NCI-H1694 treated with DMSO at 0.1 percent for 48 hours (cell line): ENCODE measurements around the gene KRT38.

ENCODE experiments used
- DNase-seq: peaks from one replicate; lab custom pipeline; 2025; lab: John Stamatoyannopoulos, UW

KRT38 gene

DNA sequence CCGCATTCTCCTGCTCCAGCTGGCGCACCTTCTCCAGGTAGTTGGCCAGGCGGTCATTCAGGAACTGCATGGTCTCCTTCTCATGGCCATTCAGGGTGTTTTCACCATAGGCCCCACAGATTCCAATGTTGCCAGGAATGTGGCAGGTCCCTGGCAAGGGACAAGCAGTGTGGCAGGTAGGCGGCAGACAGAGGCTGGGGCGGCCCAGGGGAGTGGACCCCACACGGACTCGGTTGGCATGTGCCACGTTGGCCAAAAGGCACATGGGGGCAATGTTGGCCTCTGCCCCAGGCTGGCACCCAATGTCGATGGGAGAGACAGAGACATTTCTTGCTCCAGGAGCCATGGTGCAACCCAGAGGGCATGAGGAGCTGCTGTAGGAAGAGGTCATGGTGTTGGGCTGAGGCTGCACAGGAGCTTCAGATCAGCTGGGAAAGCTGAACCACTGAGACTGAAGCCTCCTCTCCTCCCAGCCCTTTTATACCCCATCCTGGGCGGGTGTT, at the start of gene KRT38:
TSS of gene KRT38 (minus strand) at position 453 of the 503 bp plus-strand sequence. CDS start at position 391, 62 bp downstream.
- no peak for DNase-seq

DNA sequence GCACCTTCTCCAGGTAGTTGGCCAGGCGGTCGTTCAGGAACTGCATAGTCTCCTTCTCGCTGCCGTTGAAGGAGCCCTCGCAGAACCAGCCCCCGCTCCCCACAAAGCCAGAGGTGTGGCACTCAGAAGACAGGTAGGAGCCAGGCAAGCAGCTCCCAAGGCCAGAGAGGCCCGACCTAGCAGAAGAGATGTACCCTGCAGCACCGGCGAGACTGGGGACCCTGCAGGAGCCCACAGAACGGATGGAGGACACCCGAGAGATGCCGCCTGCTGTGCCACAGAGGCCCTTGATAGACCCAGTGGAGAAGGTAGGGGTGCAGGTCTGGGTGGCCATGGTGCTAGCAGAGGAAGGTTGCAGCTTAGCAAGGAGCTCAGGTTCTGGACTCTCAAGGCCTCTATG, 48.7 kb upstream of the KRT38 start, which contains the start of gene KRT36:
TSS of gene KRT36 (minus strand) at position 380 of the 400 bp plus-strand sequence. CDS start at position 334, 46 bp downstream.
- no peak for DNase-seq

DNA sequence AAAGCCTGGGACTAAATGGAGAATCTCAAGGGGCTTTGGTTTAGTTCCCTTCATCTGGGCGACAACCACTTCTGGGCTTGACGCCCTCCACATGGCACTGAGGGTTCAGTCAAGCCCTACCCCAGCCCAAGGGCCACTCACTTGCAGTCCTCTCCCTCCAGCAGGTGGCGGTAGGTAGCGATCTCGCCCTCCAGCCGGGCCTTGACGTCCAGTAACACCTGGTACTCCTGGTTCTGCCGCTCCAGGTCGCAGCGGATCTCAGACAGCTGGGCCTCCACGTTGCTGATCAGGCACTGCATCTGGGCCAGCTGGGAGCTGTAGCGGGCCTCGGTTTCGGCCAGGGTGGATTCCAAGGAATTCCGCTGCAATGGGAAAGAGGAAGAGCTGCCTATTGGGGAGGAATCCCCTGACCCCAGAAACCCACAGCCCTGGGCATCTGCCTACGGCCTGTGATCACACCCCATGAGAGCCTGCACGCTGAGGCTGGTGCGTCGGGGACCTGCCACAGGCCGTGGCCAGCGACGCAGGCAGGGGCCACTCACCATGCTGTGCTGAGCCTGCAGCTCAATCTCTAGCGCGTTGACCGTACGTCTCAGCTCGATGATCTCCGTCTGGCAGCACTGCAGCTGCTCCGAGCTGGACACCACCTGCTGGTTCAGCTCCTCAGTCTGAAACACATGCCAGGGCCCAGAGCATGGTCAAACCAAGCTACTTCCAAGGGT, 46.2 kb upstream of the KRT38 start:
- no peak for DNase-seq

DNA sequence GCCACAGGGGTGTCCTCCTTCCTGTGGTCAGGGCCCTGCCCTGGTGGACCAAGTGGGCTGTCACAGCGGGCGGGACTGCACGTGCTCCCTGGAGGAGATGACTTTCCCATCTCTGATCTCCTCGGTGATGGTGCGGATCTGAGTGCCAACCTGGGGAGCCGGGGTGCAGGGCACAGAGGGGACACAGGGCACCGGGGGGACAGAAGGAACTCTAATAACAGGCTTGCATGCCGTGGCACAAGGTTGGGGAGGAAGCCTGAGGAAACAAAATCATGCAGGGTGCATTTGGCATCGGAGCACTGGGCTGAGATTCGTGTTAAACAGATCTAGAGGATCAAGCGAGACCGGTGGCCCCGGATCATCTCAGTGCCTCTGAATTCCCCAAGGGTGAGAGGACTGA, 45.5 kb upstream of the KRT38 start:
- DNase-seq = no peak

DNA sequence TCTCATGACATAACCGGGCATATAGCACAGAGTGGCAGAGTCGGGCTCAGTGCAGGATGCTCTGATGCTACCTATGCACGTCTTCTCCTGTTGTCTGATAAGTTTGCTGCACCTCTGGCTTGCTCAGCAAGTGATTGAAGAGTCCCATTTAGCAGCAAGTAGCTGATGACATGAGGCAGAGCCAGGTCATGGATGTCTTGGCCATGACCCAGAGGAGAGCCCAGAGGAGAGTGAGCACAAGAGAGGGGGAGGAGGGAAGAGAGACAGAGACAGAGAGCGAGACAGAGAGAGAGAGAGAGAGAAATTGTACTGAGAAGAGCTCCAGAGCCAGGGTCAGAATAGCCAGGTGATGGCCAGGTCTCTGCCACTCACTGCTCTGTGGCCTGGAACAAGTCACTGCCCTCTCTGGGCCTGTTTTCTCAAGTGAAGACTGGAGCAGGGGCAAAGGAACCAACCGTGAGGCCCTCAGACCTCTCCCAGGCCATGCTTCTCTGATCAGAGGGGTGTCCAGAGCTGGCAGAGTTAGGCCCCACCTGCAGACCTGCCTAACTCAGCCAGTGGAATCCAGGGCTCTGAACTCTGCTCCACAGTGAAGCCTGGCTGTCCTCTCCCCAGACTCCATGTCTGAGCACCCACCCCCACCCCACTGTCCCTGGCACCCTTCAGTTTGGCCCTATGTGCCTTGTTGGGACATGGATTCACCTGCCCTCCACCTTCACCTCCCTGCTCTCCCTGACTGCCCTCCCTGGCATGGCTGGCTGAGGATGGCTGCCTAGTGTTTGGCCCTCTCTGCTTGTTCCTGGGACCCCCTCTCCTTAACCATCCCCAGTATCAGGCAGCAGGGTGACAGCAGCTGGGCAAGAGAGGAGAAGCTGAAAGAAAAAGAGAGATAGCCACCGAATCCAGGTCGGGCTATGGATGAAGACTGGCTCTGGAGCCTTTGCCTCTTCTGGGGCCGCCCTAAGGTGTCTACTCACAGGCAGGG, 44.4 kb upstream of the KRT38 start:
- no peak for DNase-seq

DNA sequence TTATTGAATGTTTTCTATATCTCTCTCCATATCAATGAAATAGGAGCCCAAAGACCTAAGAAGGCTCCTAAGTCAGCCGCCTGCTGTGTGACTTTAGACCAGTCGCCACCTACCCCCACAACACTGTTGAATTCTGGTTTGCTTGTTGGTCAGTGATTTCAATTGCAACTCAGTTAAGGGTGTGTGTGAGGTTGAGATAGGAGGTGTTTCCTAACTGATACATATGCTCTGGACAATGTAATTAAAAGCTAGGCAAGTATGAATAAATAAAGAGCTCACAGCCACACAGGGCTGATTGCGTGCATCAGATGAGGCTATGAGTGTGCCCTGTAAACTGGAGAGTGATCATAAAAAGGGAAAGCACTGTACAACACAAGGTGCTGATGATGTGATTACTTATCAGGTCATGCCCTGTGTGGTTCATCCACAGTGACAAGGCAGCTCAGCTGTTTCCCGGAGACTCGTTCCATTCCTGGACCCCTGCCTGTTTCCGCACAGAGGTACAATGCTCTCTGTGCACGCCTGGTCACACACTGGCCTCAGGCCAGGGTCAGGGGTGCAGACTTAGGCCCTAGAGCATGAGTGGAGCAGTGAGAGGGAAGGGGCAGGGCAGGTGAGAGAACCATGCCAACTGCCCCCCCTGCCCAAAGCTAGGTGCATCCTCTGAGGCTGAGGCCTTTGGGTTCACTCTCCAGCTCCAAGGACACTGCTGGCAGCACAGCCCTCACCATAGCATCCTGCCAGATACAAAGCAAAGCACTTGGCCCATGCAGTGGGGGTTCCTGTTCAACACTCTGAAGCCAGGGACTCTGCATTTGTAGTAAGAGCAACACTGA, 43.4 kb upstream of the KRT38 start:
- DNase-seq = no peak

DNA sequence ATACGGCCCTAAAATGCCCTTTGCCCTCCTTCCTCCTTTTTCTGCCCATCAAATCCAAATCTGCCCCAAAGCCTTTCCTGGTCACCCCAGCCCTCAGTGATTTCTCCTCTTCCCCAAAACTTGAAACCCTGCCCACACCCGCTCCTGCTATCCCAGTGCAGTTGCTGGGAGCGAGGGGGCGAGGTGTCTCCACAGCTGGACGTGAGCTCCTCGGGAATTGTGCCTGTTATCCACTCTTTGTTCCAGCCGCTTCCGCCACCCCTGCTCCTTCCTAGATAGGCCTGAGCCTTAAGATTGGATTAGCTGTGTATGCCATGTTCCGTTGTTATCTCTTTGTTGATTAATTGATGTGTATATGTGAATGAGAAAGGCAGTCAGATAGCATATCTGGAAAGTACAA, 42.7 kb upstream of the KRT38 start:
- DNase-seq = no peak

DNA sequence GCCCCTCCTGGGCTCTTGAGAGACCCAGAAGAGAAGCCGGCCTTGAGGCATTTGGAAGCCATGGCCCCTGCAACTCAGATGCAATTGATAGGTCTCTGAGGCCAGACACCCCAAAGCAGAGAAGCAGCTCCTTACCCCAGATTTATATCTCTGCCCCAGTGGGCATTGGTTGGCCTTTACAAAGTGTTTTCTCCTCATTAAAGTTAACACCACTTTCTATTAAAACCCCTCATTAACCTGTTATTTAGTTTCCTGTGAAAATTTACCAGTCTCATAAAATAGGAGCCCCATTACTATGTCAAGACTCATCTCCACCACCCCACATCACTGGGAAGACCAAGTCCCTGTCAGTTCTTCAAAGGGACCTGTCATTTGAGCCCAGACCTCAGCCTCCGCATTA, 40.3 kb upstream of the KRT38 start, which contains the start of gene KRT35:
TSS of gene KRT35 (minus strand) at position 116 of the 400 bp plus-strand sequence. CDS start at position 62, 54 bp downstream.
- no peak for DNase-seq

DNA sequence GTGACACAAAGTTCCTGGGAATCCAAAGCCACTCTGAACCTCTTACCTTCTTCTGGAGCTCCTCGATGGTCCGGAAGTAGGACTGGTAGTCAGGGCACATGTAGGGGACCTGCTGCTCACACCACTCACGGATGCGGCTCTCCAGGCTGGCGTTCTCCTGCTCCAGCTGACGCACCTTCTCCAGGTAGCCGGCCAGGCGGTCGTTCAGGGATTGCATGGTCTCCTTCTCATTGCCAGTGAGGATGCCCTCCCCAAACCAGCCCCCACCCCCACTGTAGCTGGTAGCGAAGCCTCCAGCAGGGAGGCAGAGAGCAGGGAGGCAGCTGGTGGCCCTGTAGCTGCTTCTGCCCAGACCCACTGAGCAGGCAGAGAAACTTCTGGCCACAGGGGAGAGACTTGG, 39.8 kb upstream of the KRT38 start:
- DNase-seq = no peak

DNA sequence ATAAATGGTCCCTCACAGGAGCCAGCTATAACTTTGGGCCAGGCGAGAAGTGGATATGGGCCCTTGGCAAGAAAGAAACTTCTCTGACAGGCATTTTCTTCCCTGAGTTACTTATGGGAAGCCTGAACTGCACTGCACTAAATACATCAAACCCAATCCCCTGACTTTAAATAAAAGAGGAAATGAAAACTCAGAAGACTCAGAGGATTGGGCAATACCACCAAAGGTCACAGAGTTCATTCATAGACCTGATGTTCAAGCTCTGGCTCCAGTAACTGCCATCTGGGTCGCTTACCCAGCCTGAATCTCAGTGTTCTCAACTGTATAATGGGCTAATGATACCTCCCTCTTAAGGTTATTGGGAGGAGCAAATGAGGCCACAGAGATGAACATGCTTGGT, 39.4 kb upstream of the KRT38 start:
- DNase-seq = no peak

DNA sequence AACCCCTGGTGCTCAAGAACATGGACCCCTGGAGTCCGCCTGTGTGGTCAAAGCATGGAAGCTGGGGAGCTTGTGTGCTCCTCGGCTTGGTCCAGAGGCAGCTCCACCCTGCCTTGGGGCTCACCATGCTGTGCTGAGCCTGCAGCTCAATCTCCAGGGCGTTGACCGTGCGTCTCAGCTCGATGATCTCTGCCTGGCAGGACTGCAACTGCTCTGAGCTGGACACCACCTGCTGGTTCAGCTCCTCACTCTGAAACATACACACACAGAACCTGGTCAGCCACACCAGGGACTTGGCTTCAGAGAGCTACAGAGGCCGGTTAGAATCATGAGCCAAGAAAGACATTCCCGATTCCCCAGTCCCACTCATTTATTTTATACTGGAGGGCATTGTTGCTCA, 37.5 kb upstream of the KRT38 start:
- no peak for DNase-seq

DNA sequence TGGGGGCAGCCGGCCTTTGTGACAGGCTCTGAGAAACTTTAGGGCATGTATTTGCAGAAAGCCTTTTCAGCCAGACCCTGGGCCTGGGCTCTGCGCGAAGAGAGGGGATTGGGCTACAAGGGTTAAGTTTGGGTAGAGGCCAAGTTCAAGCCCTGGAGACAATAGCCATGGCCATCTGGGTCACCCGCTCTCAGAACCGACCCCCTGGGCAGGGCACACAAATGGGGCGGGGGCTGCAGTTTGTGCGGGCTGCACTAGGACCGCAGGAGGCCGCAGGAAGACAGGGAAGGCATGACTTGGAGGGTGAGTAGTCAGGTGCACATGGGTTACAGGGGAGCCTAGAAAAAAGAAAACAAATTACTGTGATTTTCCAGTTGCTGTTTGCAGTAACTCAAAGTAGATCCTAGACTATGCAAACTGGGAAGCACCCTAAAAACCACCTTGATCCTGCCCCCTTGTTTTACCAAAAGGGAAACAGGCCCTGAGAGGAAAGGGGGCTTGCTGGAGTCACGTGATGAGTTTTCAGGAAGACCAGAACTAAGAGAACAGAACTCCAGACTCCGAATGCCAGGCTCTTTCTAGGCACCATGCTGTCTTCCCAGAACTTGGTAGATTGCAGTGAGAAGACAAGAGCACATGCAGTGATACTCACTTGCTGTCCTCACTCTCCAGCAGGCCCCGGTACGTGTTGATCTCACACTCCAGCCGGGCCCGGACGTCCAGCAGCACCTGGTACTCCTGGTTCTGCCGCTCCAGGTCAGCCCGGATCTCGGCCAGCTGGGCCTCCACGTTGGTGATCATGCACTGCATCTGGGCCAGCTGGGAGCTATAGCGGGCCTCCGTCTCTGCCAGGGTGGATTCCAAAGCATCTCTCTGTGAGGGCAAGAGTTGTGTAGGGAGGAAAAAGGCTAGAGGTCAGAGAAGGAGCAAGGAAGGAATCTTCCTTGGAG, 36.4 kb upstream of the KRT38 start:
- no peak for DNase-seq

DNA sequence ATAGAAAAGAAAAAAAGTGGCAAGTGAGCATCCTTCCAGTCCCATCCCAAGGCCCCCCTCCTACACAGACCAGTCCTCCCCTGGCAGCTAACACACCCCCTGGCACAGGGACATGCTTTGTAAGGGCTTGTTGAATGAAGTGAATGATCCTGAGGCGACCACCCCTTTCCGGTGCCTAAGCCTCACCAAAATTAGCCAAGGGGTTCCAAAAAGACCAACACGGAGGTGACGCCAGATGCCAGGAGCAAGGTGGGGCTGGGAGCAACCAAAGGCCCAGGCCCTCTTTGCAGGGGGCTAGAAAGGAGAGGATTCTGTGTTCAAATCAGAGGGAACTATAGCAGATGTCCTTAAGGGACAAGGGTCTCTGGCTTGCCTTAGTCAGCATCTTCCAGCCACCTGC, 34.6 kb upstream of the KRT38 start:
- no peak for DNase-seq

DNA sequence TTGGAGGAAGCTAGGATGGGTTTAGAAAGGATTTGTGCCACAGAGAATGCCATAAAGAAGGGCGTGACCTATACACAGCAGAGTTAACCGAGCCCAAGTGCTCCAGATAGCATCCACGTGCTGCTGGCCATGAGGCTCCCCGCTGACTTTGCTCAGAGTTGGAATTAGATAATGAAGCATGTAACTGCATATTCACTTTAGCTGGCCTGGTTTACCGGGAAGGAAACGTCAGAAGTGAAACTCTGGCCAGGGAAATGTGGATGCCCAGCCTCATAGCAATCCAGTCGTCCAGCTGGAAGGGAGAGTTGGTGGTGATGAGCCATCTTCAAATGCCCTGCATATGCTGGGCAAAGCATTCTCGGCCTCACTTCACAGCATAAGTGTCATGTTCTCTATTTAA, 34.1 kb upstream of the KRT38 start:
- no peak for DNase-seq

DNA sequence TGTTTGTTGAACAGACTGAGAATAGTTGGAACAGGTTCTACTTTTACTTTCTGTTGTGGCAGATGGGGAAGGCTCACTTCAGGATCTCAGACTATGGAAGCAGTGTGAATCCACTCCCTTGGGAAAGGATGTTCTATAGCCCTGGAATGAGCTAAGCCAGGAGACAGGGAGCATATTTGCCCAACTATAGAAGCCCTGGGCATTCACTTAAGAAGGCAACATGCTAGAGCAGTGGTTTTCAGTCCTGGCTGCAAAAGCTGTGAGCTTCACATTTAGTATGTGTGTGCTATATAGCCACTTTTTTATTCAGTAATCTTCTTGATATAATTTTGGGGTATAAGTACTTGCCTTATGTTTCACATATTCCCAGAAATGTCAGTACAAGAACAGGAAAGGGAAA, 27.6 kb upstream of the KRT38 start:
- no peak for DNase-seq

DNA sequence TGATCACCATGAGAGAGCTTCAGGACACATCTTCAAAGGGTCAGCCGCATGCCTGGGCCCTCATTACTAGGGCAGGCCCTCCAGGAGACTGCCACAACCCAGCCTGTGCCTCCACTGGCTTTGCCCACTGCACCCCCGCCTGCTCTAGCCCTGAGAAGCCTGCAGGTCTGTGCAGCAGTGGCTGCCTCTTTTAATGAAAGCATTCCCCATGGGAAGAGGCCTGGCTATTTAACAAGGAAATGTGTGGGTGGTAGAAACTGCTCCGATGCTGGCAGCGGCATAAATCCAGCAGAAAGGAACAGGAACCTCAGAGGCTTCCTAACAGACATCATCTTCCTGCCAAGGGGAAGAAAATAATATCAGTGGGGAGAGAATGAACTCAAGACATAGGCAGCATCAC, 26.8 kb upstream of the KRT38 start:
- DNase-seq = no peak

DNA sequence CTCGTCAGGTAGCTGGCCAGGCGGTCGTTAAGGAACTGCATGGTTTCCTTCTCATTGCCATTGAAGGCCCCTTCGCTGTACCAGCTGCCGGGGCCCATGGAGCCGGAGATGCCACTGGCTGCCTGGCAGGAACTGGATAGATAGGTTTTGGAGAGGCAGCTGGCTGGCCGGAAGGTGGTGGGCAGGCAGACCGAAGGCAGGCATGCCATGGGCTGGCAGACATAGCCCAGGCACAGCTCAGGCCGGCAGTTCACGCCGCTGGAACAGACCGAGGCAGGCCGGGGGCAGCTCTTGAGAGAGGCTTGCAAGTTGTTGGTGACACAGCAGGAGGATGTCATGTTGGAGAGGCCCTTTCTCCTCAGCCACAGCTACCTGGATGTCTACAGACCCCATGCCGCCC, 26.2 kb upstream of the KRT38 start, which contains the start of gene KRT32:
TSS of gene KRT32 (minus strand) at position 399 of the 400 bp plus-strand sequence. CDS start at position 338, 61 bp downstream.
- no peak for DNase-seq

DNA sequence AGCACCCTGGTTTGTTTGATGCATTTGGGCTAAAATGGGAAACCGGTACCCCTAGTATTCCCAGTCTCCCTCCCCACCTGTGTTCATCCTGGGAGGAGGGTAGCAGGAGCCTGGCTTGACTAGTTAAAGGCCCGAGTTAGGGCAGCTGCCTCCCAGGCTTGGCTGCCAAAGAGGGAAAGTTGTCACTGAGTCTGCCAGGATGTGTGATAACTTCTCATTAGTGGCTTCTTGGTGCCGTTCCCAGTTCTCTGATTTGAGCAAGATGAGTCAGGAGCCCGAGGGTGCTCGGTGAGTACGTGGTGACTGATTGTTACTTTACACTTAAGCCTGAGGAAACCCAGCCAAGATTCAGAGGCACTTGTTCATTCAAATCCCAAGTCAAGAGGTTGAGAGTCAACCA, 23.9 kb upstream of the KRT38 start:
- no peak for DNase-seq

DNA sequence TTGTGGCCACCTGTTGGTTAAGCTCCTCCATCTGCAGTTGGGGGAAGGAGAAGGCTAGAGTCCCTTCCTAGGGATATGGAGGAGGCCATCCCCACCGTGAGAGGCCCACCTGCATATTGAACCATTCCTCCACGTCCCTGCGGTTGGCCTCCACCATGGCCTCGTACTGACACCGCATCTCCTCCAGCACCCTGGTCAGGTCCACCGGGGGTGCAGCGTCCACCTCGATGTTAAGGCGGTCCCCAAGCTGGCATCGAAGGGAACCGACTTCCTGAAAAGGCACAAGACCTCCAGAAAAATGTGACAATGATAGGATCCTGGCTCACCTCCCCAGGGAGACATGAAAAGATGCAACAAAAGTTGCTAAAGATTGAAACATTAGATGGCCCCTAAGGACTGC, 23.4 kb upstream of the KRT38 start:
- DNase-seq = no peak

DNA sequence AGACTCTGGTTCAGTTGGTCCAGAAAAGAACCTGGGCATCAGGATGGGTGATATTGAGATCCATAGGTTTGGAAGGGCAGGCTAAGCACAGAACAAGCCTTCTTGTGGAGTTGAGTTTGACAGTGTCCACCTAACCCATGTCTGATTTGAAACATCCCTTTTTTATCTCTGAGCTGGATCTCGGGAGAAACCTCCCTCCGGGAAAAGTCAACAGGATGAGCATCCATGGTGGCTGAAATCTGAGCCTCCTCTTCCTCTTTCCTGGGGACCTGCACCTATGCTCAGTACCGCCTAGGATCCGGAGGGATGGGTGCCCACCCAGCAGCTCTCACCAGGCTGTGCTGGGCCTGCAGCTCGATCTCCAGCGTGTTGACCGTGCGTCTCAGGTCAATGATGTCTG, 23.0 kb upstream of the KRT38 start:
- no peak for DNase-seq

DNA sequence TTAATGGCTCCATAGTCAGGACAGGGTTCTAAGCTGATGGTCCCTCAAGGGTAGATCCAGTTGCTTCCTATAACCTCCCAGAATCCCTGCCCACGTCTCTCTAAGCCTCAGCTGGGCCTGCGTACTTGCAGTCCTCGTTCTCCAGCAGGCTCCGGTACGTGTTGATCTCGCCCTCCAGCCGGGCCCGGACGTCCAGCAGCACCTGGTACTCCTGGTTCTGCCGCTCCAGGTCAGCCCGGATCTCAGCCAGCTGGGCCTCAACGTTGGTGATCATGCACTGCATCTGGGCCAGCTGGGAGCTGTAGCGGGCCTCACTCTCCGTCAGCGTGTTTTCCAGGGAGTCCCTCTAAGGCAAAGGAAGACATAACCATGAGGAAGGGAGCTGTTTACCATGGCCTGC, 21.9 kb upstream of the KRT38 start:
- no peak for DNase-seq
